ENCODE results near the gene TNFSF13B.

DNA sequence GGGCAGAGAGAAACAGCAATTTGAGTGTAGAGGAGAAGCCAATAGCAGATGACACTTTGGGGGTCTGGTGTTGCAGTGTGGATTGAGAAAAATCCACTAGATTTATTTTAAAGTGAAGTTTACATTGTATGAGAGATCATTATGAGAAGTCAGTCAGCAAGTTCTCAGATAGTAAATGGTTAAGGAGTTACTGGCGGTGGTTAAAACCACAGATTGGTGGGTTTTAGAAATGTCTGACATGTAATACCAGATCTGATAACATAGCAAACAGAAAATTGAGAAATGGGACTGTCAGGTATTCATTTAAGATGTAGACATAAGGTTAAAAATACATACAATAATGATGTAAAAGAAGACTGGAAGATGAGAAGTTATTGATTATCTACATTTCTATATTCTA lies 44.1 kb upstream of the TNFSF13B start:
- TF ChIP-seq POLR2A (IDR thresholded peaks at IDR 0.05) (no peak), CTCF (IDR thresholded peaks at IDR 0.05) (no peak)
